GM03348 (cell line): Measurements from ENCODE around the gene ARHGAP40.
A peak's percentile ranks its signal among the peaks of the same experiment; 100 is the strongest.

Source experiments
- DNase-seq: peaks from one replicate; pipeline ENCODE4 v3.0.0; 2012; ENCODE audit warnings: low spot score

Gene ARHGAP40

DNA sequence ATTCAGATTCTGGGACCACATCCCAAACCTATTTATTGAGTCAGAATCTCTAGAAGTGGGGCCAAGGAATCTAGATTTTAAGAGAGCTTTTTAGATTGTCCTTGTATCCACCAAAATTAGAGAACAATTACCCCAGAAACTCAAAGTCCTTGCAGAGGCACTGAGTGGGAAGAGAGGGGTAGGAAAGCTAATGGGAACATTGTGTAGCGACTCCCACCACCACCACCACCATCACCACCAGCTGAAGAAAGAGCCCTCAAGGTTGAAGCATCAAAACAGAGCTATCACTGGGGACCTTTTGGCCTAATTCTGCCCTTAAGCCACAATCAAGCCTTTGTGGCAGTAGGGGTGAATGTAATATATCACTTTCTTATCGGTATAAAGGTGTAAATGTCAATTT lies 83.7 kb downstream of the ARHGAP40 start:
- no peak for DNase-seq

GRCh38 chr20:38685853-38686473 lies 84.4 kb downstream of the ARHGAP40 start:
- peak; percentile 66 for DNase-seq

- DNase-seq = peak; percentile 61
Measured at GRCh38 chr20:38692436-38693411, 91.1 kb downstream of the ARHGAP40 start.

- no peak for DNase-seq
Measured at GRCh38 chr20:38697306-38697705, 95.7 kb downstream of the ARHGAP40 start.

- DNase-seq = no peak
Measured at GRCh38 chr20:38698541-38698940, 96.9 kb downstream of the ARHGAP40 start.

DNA sequence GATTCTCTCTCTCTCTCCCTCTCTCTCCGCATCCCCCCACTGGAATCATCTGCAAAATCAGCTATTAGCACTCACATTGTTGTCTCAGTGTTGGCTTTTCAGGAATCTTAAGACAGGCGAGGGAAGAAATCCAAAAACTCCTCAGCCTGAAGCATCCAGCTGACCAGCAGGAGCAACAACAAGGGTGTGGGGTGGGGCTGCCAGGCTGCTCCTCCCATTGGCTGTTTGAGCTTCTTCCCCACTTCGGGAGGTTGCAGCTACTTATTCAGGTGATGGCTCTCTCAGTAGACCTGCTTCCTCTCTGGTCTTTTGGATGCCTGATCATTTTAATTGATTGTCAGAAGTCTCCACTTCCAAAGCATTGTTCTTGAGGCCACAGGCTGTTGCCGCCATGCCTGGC lies 98.5 kb downstream of the ARHGAP40 start:
- no peak for DNase-seq
